GM18520 (cell line): Measurements from ENCODE around the gene LIMS2.

Source experiments
- ATAC-seq: cut with Tn5 transposase; IDR thresholded peaks from one replicate; pipeline ENCODE4 v1.9.1; 2021; ENCODE audit not compliant: unreplicated experiment

LIMS2 gene

DNA sequence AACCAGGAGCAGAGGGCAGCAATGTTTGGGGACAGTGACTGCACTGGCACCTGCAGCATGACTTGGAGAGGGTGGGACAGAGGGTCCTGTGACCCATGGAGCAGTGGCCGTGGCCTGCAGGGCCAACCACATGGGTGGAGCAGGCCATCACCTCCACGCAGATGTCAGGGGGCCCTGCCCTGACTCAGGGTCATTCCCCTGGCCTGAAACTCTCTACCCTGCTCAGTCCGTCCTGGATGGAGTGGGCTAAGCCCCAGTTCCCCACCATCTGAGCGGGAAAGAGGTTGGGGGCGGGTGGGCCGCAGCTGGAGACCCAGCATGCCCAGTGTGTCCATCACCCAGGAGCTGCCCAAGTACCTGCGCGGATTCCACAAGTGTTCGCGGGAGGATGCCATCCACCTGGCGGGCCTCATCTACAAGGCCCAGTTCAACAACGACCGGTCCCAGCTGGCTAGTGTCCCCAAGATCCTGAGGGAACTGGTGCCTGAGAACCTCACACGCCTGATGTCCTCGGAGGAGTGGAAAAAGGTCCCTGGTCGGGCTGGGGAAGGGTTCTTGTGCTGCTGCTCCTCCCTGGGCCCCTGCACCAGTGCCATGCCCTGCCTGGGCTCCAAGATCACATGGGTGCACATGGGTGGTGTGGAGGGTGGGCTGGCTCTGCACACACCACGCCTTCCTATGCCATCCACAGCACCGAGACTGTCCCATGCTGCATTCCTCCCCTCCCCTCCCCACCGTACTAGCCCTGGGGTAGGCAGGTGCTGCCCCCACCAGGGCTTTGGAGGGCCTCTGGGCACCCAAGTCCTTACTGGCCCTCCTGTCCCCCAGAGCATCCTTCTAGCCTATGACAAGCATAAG, 39.7 kb downstream of the LIMS2 start:
- no peak for ATAC-seq

- ATAC-seq = no peak
Observed at GRCh38 chr2:127634626-127635379, 40.5 kb downstream of the LIMS2 start.

DNA sequence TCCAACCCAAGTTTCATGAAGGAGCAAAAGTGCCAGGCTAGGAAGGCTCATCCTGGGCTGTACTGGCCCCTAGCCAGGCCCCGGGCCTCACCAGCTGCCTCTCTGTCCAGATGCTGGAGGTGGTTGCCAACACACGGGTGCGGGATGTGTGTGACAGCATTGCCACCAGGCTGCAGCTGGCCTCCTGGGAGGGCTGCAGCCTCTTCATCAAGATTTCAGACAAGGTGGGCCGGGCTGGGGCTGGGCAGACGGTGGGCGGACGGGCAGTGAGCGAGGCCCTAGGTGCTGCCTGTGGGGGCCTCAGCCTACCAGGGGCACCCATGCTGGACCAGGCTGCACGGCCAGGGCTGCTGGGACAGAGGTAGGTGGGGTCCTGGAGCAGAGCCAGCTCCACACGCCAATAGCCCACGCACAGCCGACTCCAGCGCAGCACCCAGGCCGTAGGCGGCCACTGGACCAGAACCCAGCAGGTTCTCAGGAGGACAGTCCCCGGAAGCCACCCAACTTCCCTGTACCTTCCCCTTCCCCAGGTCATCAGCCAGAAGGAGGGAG, 41.2 kb downstream of the LIMS2 start:
- ATAC-seq = no peak

DNA sequence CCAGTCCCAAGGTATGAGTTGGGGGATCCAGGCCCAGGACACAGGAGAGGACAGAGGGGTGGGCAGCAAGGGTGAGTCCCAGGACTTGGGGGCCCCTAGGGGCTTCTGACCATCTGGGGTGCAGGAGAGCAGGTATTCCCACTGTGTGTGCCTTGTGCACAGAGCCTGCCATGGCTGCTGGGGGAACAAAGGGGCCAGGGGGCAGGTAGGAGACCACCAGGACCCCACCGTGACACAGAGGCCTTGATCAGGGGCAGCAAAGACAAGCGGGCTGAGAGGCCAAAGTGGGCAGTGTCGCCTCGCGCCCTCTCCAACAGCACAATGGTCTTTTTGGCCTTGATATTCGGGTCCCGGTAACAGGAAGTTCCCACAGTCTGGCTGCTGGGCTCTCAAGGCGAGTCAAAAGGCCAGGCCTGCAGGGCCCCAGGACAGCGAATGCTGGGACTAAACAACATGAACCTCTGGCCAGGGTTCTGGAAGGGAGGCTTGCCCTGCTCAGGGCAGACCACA, 41.7 kb downstream of the LIMS2 start:
- ATAC-seq = no peak

DNA sequence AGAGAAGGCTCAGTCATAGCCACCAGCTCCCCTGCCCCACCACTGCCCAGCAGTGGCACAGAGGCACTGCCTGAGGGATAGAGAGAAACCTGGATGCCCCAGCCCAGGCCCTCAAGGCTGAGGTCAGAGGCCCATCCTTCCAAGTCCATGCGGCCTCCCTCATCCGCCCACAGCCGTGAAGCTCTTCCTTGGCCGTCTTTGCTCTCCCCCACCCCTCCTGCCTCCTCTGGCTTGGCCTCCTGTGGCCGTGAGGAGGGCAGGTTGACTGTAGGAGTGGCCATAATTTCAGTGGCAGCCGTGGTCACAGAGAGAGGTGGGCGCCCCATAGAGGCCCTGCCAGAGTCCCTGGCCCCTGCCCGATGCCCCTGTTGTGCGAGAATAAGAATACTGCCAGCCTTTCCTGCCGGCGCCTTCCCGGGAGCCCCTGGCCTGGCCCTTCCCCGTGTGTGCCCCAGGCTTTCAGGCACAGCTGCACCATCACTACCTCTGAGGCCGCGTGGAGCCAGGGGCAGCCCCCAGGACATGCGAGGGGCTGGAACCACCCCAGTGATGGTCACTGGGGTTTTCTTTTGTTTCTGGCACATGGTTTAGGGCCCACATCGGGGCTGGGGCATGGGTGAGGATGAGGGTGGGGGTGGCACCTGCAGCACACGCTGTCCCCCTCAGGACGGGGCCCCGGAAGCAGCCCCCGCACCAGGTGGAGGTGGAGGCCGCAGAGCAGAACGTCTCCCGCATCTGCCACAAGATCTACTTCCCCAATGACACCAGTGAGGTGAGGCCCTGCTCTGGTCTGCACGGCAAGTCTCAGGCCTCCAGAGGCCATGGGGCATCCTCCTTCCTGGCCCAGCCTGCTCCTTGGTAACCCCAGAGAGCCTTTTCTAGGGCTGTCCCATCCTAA, 42.5 kb downstream of the LIMS2 start:
- no peak for ATAC-seq

GRCh38 chr2:127631997-127632581, 43.2 kb downstream of the LIMS2 start:
- no peak for ATAC-seq

- ATAC-seq = no peak
Observed at GRCh38 chr2:127631541-127631996, 43.8 kb downstream of the LIMS2 start.

- no peak for ATAC-seq
Observed at GRCh38 chr2:127630864-127631540, 44.3 kb downstream of the LIMS2 start.

- ATAC-seq = no peak
Observed at GRCh38 chr2:127630096-127630863, 45.0 kb downstream of the LIMS2 start.

DNA sequence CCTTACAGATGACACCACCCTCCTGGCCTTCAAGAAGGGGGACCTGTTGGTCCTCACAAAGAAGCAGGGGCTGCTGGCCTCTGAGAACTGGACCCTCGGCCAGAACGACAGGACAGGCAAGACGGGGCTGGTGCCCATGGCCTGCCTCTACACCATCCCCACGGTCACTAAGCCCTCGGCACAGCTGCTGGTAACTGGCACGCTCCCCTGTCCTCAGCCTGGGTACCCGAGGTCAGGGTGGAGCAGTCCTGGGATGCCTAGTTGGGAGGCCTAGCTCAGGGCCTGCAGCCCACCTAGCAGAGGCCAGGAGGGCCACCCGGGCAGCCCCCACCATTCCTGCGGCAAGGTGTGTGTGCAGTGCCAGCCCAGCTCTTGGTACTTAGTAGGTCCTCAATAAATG, 45.7 kb downstream of the LIMS2 start:
- no peak for ATAC-seq

DNA sequence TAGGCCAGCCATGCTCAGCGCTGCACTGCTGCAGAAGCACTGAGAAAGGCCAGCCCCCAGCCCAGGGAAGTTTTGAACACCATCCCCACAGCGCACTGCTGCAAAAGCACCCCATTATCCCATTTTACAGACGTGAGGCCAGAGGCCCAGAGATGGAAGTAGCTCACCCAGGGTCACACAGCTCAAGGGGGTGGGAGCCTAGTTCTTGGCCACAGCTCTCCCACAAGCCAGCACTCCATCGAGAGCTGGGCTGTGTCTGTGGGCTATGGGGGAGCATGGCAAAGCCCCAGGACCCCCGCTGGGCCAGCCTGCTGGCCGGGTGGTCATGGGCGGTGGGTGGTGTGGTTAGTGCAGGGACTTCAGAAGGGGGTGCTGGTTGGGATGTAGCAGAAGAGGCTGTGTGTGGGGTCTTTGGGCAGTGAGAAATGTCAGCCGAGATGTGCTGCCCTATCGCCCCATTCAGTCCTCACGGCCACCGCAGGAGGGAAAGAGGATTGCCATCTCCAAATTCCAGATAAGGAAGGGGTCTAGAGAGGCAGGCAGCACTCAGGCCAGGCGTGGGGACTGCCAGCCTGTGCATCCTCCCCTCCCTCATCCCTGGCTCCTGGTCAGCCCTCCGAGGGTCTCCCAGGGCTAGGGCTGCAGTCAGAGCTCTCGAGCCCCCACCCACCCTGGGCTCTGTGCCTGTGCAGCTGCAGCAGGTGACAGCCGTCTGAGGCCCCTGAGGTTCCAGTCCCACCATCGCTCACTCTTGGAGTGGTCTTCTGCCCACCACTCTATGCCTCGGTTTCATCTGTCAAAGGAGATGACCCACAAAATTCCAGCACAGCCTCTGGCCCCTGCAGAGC, 46.3 kb downstream of the LIMS2 start:
- no peak for ATAC-seq

- no peak for ATAC-seq
Observed at GRCh38 chr2:127627740-127628571, 47.4 kb downstream of the LIMS2 start.

- ATAC-seq = no peak
Observed at GRCh38 chr2:127626917-127627739, 48.2 kb downstream of the LIMS2 start.

DNA sequence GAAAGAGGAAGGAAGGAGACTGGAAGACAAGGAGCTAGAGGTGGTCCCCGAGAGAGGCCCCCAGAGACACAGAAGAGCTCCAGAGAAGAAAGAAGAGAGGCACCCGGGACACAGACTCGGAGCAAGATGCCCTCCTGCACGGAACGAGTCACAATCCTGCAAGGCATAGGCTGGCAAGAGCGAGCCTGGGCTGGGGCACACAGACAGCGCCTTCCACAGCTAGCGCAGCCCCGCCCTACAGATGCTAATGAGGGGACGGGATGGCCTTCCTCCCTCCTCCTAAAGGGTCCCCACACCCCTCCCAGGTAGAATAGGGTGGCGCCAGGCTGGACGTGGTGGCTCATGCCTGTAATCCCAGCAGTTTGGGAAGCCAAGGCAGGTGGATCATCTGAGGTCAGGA, 49.2 kb downstream of the LIMS2 start:
- no peak for ATAC-seq

DNA sequence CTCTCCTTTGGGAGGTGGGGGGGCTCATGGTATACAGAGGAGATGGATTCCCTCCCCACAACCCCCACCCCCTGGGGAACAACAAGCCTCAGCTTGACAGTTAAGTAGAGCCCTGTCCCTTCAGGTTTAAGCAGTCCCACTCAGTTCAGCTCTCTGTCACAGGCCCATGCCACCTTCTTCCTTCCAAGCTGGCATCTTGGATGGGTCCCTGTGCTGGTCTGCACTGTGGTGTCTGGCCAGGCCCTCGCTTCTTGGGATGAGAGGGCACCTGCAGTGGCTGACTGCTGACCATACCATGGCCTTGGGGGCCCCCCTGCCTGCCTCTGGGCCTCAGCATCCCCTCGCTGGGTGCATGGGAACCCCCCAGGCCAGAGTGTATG, 49.8 kb downstream of the LIMS2 start:
- no peak for ATAC-seq
